Activated CD4-positive, CD25-positive, alpha-beta regulatory T cell treated with anti-CD3 and anti-CD28 coated beads, Interleukin-2, amount 50 U/mL, for 24 hours (primary cell): ENCODE results near the gene USP36.

ENCODE experiments used
- ATAC-seq, 2 donors: fragments of 150-1000 bp; cut with Tn5 transposase; one replicate each; pipeline ENCODE4 v1.10.0; 2021; ENCODE audit warnings: mild to moderate bottlenecking in 1 of 2, moderate library complexity in 1 of 2

USP36 gene

DNA sequence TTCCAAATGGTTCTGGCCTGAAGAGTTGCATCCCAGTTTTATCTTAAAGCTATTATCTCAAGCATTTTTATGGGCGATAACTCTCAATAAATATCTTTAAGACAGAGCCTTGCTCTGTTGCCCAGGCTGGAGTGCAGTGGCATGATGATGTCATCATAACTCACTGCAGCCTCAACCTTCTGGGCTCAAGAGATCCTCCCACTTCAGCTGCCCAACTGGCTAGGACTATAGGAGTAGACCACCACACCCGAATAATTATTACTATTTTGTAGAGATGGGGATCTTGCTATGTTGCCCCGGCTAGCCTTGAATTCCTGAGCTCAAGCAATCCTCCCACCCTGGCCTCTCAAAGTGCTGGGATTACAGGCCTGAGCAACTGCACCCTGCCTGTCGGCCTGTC is 32.5 kb downstream of the USP36 start:
- ATAC-seq = no peak

DNA sequence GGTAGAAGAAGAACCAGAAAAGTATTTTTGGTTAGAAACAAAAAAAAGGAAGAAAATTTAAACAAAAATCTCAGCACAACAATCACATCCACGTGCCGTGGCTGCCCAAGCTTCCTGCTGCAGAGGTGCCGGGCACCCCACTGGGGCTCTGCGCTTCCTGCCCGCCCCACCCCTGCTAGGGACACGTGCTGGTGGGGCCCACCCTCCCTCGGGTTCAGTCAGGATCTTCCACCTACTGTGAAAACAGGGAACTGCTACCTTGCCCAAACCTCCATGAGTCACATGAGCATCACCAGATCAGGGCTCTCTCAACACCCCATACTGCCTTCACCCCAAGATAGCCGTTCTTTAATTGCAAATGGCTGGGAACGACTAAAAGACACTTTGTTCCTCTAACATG is 34.2 kb downstream of the USP36 start:
- peak; percentile 34 to 39 for ATAC-seq

DNA sequence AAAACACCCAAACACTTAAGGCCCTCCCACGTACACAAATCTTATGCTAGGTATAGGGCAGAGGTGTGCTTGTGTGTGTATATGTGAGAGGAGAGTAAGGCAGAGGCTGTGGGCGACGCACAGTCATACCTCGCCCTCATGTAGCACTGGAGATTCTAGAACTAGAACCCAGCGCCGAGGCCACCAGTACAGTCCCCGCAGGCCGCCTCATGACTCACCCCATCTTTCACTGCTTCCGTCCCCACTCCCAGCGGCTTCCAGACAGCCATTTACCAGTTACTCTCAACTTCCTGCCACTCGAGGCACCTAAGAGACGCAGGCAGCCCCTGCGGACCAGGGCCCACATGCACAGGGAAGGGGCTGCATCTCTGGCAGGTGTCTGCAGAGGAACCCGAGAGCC is 35.3 kb downstream of the USP36 start:
- peak; percentile 88 to 94 for ATAC-seq

DNA sequence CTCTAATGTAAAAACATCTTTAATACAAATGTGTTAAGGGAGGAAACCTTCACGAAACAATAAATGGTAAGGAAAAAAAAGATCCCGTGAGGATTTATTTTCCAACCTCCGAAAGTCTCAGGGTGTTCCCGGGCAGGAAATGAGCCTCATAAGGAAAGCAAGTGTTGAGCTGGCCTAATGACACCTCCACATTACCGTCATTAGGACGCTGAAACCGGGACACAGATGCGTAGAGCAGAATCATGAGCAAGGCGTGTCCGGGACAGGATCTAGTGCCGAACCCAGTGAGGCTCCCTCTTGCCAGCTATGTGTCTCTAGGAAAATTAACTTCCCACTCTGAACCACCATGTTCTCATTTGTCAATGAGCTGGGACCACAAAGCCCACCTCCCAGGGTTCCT is 35.8 kb downstream of the USP36 start:
- ATAC-seq = peak in 1 of 2 donors; percentile 17

DNA sequence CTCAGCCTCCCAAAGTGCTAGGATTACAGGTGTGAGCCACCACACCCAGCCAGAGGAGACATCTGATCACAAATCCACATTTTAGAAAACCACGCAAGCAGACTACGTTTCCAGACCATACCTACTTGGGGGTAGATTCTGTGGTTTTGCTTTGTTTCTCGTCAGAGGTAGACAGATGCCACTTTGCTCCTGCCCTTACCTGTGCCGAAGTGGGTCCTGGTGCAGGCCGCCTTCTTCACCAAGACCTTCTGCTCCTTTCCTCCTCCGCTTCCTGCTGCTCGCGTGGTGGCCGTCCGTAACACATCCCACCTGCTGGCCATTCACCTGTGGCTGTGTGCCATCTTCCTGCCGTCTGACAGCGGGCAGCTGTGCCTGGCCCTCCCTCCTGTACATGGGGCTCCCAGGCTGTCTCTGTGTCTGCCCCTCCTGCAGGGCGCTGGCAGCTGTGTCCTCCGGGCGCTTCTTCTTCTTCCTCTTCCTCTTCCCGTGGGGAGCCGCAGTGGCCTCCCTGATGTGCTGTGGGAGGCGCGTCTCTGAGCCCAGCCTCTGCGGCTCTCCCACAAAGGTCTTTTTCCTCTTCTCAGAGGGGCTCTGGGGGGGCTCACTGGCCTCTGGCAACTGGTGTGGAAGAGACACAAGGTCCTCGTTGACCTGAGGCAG is 37.3 kb downstream of the USP36 start:
- no peak for ATAC-seq

DNA sequence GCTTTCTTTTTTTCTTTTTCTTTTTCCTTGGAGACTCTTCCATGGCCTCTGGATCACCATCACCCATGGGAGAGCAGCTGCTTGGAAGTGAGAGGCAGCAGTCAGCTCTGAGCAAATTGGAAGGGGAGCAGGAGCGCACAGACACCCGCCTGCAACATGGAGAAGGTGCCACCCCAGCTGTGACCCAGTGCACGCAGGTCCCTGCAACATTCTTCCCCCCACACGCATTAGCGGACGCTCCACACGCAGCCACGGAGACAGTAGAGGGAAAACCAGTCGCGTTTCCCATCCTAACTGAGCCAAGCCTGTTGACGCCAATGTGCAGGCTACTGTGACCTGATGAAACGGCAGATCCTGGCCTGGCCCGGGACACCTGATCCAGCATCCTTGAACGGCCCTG is 38.2 kb downstream of the USP36 start:
- ATAC-seq = no peak

DNA sequence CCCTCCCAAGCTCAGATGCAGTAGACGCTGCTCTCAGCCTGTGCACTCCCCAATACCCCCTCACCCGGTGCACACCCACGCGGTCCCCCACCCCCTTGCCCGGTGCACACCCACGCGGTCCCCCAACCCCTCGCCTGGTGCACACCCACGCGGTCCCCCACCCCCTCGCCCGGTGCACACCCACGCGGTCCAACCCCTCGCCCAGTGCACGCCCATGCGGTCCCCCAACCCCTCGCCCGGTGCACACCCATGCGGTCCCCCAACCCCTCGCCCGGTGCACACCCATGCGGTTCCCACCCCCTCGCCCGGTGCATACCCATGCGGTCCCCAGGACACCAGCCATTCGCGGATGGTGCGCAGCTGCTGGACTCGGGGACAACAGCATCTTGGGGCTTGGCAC is 38.6 kb downstream of the USP36 start:
- no peak for ATAC-seq

DNA sequence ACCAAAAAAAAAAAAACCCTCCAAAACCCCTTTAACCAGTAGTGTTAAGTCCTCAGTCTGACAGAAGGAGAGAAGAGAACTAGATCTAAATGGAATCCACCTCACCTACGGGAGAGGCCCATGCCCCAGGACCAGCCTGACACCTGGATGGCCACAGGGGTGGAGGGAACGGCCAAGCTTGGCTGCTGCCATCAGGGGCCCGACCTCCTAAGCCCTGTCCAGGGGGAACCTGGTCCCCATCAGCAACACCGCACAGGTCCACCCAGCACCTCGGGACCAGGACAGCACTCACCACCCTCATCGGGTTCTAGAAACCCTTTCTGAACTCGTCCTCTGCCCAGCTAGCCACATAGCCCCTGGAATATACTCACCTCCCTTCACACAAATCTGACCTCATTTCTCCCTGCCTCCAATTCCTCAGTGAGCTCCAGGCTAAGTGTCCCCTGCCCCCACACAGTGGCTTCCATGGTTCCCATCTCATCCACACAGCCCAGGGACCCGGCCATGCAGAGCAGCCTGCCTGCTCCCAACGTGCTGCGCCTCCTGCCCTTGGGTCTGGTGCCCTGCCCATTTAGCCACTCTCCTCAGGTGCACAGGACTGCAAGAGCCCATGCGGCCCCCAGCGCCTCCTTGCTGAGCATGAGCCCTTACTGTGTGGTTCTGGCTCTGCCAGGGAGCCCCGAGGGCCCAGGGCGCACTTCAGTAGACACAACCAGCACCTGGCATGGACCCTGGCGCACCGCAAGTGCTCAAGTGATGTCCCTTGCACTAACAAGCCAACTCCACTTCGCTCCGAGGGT is 40.3 kb downstream of the USP36 start:
- no peak for ATAC-seq

DNA sequence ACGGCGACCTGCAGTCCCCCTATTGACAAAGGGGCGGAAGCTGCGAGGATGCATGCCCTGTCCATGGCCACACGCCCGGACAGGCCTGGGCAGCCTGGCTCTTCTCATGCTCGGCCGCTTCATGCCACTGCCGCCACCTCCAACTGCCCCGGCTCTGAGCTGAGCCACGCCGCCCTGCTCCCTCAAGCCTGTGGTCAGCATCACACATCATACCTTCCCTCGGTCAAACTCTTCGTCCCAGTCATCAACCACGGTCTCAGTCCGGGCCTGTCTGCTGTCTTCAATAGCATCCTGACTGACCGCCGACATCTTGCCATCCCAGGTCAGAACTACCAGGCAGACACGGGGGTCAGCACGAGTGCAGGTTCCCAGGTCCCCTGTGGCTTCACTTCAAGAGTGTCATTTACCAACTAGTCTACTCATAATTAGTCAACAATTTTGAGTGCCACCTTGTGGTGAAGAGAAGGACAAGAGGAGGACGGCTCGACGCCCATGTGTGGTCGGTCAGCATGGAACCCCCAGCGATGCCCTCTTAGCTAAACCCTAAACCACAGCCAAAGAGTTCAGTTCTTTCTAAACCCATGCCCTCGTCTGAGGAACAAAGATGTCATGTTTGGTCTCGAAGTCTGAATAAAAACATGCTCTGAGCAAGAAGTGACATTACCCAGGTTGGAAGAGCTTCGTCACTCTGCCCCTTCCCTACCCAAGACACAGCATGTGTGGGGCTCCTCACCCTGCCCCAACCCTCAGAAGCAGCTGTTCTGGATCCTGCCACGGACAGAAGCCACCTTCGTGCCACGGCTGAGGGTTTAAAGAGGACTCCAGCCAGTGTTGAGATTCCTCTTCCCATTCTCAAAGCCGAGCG is 41.7 kb downstream of the USP36 start:
- ATAC-seq = peak; percentile 44 to 64

DNA sequence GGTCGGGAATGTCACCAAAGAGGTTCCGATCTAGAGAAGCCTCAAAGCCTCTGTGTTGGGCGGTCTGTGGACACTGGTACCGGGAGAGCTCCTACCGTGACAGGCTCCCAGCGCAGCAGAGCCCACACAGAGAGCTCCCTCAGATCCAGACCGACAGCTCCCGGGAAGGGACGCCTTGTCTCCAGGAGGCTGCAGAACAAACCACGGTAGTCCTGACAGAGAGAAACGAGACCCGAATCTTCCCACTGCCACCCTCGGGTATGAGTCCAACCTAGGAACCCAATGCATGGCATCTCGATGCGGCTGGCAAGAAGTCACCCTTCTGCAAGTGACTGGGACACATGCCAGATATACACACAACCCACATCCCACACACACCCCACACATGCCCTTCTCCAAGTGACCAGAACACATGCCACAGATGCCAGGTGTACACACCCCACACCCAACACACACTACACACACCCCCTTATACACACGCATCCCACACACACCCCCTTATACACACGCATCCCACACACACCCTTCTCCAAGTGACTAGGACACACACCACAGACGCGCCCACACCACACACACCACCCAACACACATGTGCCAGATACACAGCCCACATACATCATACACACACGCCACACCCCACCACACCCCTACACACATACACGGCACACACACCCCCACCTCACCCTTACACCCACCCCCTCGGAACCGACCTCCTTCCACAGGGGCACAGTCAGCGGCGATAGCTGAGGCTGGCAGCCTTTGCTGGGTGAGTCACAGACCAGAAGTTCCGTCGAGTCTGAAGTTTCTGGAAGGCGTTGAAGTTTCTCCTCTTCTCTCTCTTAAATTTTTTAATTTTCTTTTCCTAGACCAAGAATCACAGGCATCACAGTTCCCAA is 42.7 kb downstream of the USP36 start:
- ATAC-seq = no peak

DNA sequence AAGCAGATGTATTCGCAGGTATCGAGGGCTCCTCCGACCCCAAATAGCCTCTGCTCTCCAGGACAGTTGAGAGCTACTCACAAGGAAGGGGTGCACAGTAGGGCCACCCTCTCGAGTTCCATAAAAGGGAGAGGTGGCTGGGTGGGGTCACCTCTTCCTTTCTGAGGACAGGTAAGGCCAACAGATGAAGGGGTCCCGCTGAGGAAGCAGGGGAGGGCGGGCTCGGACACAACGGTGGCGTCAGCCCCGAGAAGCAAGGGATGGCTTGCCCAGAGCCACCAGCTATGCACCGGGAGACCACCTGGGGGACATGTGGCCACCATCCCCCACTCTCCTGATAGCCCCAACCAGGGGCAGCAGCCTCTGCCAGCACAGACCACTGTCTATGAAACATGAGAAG is 43.4 kb downstream of the USP36 start:
- ATAC-seq = no peak

DNA sequence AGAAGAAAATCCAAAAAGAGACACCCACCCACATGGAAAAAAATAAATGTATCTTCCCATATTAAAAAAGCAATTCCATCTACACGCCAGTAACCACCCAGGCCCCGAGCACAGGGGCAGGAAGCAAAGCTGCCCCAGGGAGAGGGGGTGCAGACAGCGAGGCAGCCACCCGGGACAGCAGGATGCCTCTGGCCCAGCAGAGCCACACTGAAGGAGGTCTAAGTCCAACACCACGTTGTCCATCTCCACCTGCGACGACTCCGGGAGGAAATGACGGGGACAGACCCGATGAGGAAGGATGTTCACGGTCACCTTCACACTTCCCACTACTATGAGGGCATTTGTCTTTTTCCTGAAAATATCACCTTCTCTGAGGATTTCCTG is 44.1 kb downstream of the USP36 start:
- ATAC-seq = no peak

DNA sequence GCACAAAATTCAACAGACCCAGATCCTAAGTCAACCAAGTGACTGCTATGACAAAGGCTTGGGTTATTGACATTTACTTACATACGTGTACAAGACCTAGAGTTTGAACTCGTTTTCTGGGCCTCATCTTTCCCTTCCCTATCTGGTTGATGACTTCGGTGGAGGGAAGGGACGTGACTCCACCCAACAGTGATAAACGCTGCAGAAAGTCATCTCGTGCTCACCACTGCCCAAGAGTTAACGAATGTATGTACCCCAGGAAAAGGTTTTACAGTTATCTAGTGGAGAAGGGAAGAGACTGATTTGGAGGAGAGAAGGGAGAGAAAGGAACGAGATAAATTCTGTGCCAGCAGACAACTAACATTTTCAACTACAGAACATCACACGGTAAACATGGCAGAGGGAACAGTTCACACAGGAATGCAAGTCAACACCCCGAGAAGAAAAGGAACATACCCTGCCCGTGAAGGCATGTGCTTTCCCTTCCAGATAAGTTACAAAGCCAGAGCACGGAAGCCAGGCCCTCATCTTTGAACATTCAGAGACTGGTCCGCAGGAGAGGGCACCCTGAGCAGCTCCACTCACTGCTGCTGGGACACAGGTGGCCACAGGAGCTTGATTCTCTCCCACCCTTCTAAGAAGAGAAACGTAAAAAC is 44.6 kb downstream of the USP36 start:
- ATAC-seq = no peak

DNA sequence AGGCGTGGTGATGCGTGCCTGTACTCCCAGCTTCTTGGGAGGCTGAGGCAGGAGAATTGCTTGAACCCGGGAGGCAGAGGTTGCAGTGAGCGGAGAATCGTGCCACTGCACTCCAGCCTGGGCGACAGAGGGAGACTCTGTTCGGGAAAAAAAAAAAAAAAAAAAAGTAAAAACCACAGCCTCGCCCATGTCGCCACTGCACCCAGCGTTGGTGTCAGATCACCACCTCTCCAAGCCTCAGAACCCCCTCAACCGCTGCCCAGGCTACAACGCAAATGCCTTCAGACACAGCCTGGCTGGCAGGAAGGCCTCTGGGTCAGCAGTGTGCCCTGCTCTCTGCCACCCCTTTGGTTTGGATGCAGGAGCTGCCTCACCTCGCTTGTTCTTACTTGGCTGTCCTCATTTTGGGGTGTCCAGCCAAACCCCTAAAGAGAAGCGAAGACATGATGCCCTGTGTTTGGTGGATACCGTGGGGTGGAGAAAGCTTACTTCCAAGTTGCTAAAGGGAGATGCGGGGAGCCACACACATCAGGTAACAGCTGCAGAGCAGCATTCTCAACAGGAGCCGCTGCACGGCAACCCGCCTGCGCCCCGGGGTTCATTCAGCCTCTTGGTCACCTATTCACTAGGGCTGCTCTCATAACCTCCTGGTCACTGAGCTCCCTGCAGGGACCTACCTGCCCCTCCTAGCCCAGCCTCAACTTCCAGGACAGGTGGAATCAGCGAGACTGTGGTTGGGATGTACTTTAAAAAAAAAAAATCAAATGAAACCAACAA is 45.6 kb downstream of the USP36 start:
- ATAC-seq = no peak

DNA sequence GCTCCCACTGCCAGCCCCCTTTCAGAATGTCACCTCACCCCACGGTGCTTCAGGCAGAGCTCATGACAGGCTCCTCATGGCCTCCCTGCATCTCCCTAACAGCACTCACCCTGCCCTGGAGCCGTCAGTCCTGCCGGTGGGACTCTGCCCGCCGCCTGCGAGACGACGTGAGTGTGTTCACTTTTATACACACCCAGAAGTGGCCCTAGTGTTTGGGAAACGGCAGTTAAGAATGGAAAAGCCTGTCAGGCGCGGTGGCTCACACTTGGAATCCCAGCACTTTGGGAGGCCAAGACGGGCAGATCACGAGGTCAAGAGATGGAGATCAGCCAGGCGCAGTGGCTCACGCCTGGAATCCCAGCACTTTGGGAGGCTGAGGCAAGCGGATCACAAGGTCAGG is 46.2 kb downstream of the USP36 start:
- ATAC-seq = no peak

DNA sequence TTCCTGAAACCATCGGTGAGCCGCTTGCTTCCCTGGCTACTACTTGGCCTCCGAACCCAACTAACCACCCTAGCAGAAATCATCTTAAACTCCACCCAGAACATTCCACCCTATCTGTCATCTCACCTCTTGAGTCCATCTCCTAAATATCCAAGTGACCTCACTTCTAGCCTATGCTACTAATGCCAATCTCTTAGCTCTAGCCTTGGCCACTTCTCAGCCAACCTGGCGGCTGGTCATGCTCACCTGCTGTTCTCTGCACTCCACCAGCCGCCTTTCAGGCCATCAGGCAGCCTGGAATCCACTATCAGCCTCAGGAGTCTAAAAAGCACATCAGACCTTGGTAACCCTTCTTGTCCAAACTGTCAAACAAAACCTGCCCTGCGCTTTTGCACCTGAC is 46.6 kb downstream of the USP36 start:
- no peak for ATAC-seq

DNA sequence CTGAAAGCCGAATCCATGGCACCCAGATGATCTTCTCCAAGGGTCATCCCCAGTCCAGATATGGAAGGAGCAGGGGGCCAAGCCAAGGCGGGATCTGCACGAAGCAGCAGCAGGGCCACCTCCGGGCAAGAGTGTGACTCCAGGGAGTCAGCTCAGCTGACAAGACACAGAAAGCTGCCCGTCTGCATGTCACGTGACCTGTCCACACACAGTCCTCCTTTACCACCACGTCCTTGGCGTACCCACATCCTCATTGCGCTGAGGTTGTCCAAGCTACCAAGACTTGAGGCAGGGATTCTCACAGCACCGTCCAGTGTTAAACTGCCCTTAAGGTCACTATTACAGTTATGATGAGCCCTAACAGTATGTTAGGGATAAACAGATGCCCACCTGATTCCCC is 47.2 kb downstream of the USP36 start:
- ATAC-seq = no peak

DNA sequence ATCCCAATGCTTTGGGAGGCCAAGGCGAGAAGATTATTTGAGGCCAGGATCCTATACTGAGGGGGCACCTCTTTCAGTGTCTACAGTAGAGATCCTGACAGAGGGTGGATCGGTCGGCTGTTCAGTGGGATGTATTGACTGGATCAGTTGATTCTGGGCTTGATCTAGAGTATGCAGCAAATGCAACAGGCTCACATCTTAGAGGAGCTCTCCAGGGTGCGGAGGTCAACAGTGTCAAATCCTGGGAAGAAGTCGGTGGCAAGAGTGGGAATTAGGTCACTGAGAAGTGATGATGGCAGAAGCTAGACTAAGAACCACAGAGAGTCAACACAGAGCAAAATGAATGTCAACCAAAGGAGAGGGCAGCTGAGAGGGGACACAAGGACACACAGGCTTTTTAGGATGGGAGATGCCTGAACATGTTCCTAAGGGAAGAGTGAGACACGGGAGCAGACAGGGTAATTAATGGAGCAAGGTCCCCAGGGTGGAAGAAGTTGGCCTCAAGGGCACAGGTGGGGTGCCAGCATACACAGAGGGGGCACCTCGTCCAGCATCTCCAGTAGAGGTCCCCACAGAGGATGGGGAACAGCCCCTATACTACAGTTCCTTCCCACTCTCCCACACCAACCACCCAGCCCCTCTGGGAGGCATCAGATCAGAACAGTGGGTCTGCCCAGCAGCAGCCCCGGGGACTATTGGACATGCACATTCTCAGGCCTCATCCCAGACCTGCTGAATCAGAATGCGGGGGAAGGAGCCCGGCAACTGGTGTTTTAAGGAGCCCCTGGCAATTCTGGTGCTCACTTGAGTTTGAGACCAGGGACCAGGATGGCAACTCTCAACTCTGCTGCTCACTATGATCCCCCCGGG is 48.5 kb downstream of the USP36 start:
- ATAC-seq = no peak

DNA sequence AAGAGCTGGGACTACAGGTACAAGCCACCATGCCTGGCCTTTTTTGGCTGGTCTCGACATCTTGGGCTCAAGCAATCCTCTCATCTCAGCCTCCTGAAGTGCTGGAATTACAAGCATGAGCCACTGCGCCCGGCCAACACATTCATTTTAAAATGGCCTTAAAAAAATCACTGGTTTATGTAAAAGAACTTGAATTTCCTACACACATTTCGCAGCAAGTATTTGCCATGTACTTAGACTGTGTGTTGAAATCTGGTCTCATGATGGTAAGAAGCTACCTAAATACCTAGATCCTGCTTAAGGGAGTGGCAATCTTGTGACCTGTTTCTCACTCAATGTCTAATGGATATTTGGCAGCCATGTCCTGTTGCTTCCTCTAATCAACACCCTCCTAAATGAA is 50.1 kb downstream of the USP36 start:
- ATAC-seq = no peak

DNA sequence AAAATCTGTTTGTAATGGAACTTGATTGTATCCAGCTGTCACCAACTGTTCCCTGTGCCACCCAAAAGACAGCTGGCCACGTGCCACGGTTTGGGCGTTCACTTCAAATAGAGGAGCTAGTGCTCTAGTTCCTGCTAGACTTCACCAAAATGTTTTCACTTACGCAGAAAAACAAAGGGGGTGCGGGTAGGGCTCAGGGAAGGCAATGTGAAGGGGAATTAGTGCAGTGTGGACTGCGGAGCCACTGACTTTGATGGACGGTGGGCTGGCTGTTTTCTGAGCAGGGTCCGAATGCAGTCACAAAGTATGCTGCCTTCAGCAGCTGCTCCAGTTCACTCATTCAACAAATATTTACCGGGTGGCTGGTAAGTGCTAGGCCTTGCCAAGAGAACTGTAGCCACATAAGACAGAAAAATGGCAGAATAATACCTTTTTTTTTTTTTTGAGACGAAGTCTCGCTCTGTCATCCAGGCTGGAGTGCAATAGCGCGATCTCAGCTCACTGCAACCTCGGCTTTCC is 50.9 kb downstream of the USP36 start:
- peak in 1 of 2 donors; percentile 12 for ATAC-seq
